Fibroblast of lung (primary cell): ENCODE measurements around the gene DAZAP1.

Source experiments
- EZH2 ChIP-seq: IDR thresholded peaks from 2 replicates; pipeline ENCODE4 v1.5.1; 2012; ENCODE audit warnings: low read length, control low read depth, mild to moderate bottlenecking; ENCODE audit errors: missing control alignments
- TF ChIP-seq, protein P1 (sequence below), 2 donors: IDR thresholded peaks in 1 of 2; conservative IDR thresholded peaks in 1 of 2; 1 replicate in 1 of 2; 2 replicates in 1 of 2; pipeline ENCODE4 v1.5.1; 2011 to 2012; ENCODE audit warnings: low read length in 2 of 2, control low read depth in 1 of 2, inconsistent platforms in 1 of 2, low read depth in 1 of 2, mild to moderate bottlenecking in 1 of 2

DNA sequence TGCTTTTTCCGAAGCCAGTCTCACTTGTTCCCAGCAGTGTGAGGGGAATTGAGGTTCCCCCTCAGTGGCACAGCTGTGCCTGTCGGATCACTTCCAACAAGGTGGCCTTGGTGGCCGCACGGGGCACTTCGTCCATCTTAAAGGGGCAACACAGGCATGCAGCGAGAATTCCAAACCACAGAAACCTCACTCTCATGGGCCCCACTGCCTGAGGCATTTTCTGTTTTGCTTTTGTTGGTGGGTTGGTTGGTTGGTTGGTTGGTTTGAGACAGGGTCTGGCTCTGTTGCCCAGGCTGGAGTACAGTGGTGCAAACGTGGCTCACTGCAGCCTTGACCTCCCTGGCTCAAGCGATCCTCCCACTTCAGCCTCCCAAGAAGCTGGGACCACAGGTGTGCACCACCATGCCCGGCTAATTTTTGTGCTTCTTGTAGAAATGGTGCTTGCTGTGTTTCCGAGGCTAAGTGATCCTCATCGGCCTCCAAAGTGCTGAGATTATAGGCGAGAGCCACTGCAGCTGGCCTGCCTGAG, 27.4 kb upstream of the DAZAP1 start:
- TF ChIP-seq, protein P1, sequence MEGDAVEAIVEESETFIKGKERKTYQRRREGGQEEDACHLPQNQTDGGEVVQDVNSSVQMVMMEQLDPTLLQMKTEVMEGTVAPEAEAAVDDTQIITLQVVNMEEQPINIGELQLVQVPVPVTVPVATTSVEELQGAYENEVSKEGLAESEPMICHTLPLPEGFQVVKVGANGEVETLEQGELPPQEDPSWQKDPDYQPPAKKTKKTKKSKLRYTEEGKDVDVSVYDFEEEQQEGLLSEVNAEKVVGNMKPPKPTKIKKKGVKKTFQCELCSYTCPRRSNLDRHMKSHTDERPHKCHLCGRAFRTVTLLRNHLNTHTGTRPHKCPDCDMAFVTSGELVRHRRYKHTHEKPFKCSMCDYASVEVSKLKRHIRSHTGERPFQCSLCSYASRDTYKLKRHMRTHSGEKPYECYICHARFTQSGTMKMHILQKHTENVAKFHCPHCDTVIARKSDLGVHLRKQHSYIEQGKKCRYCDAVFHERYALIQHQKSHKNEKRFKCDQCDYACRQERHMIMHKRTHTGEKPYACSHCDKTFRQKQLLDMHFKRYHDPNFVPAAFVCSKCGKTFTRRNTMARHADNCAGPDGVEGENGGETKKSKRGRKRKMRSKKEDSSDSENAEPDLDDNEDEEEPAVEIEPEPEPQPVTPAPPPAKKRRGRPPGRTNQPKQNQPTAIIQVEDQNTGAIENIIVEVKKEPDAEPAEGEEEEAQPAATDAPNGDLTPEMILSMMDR (conservative IDR thresholded peaks at IDR 0.05 in 1 of 2, IDR thresholded peaks at IDR 0.05 in 1 of 2; ENCODE audit: low read depth in 1 of 2, low read length in 2 of 2) = no peak
- no peak for TF ChIP-seq EZH2
